Tibial artery (tissue), 4 donors: ENCODE data around the gene KIAA0930.

ENCODE experiments used
- DNase-seq, 2 donors: peaks; one replicate each; pipeline ENCODE4 v3.0.0-alpha.2; 2019
- H3K27ac ChIP-seq, 2 donors: fragments of 200-600 bp; sonication (generic) in 1 of 2; 1 replicate in 1 of 2; 2 replicates in 1 of 2; pipeline ENCODE4 v1.5.1; 2018 to 2019; ENCODE audit warnings: mild to moderate bottlenecking in 1 of 2
- H3K27me3 ChIP-seq, 2 donors: fragments of 200-600 bp; sonication (generic) in 1 of 2; one replicate each; pipeline versions ENCODE4 v1.5.1 to v1.6.0; 2016 to 2019
- H3K36me3 ChIP-seq, 3 donors: fragments of 200-600 bp; sonication (generic) in 2 of 3; one replicate each; pipeline ENCODE4 v1.5.1; 2016 to 2019; ENCODE audit warnings: mild to moderate bottlenecking in 2 of 3
- H3K4me1 ChIP-seq, 4 donors: fragments of 200-600 bp; sonication (generic) in 2 of 4; 1 replicate in 3 of 4; 2 replicates in 1 of 4; pipeline ENCODE4 v1.5.1; 2016 to 2019
- H3K4me3 ChIP-seq, 2 donors: fragments of 200-600 bp; sonication (generic) in 1 of 2; 1 replicate in 1 of 2; 2 replicates in 1 of 2; pipeline ENCODE4 v1.5.1; 2018 to 2019; ENCODE audit warnings: mild to moderate bottlenecking in 2 of 2
- H3K9me3 ChIP-seq, 3 donors: fragments of 200-600 bp; sonication (generic) in 1 of 3; one replicate each; pipeline ENCODE4 v1.5.1; 2016 to 2019
- CTCF ChIP-seq, 2 experiments: fragments of 200-600 bp in 1 of 2; fragments of 450-650 bp in 1 of 2; IDR thresholded peaks; one replicate each; pipeline ENCODE4 v1.5.1; 2017 to 2019; ENCODE audit warnings: antibody characterized with exemption in 2 of 2, mild to moderate bottlenecking in 1 of 2, moderate library complexity in 1 of 2
- intact Hi-C: fragments of 100-400 bp; cut with DNase I; formaldehyde crosslinking; loops from one replicate; pipeline ENCODE4 v1.15.0; 2023; ENCODE audit warnings: low total_unique reads

The KIAA0930 gene

GRCh38 chr22:45224988-45225731 lies 15.5 kb downstream of the KIAA0930 start:
- H3K4me3 ChIP-seq: no peak overlapping the region
- H3K9me3 ChIP-seq: no peaks in the 10 kb centered on the region
- H3K36me3 ChIP-seq: no peaks in the 10 kb centered on the region
- no peak overlapping the region for H3K27ac ChIP-seq
- no peak for TF ChIP-seq CTCF (IDR thresholded peaks at IDR 0.05)
- intact Hi-C loops: no loop called here
- no peak for DNase-seq
- H3K27me3 ChIP-seq: no peaks in the 10 kb centered on the region
- H3K4me1 ChIP-seq: peaks cover 0 to 32% (median 3%) of the 10 kb centered on the region in 4 donors

GRCh38 chr22:45224331-45224730 lies 16.4 kb downstream of the KIAA0930 start:
- no peak overlapping the region for H3K27ac ChIP-seq
- intact Hi-C loops: no loop called here
- peaks cover 0 to 32% (median 3%) of the 10 kb centered on the region in 4 donors for H3K4me1 ChIP-seq
- no peaks in the 10 kb centered on the region for H3K36me3 ChIP-seq
- no peaks in the 10 kb centered on the region for H3K27me3 ChIP-seq
- no peak for TF ChIP-seq CTCF (IDR thresholded peaks at IDR 0.05)
- no peak for DNase-seq
- H3K4me3 ChIP-seq: no peak overlapping the region
- no peaks in the 10 kb centered on the region for H3K9me3 ChIP-seq

- H3K9me3 ChIP-seq: no peaks in the 10 kb centered on the region
- H3K4me3 ChIP-seq: no peak overlapping the region
- H3K36me3 ChIP-seq: no peaks in the 10 kb centered on the region
- H3K4me1 ChIP-seq: peaks cover 0 to 32% (median 3%) of the 10 kb centered on the region in 4 donors
- H3K27me3 ChIP-seq: no peaks in the 10 kb centered on the region
- no peak for TF ChIP-seq CTCF (IDR thresholded peaks at IDR 0.05)
- intact Hi-C loops: no loop called here
- no peak for DNase-seq
- no peak overlapping the region for H3K27ac ChIP-seq
Observed at GRCh38 chr22:45223304-45224117, 17.2 kb downstream of the KIAA0930 start.

- no peak for DNase-seq
- H3K27me3 ChIP-seq: no peaks in the 10 kb centered on the region
- H3K27ac ChIP-seq: no peak overlapping the region
- peaks cover 0 to 14% (median under 1%) of the 10 kb centered on the region in 4 donors for H3K4me1 ChIP-seq
- no peak for TF ChIP-seq CTCF (IDR thresholded peaks at IDR 0.05)
- H3K4me3 ChIP-seq: no peak overlapping the region
- H3K9me3 ChIP-seq: no peaks in the 10 kb centered on the region
- intact Hi-C loops: no loop called here
- H3K36me3 ChIP-seq: no peaks in the 10 kb centered on the region
Observed at GRCh38 chr22:45221201-45221600, 19.5 kb downstream of the KIAA0930 start.

- TF ChIP-seq CTCF (IDR thresholded peaks at IDR 0.05): no peak
- H3K36me3 ChIP-seq: no peaks in the 10 kb centered on the region
- H3K9me3 ChIP-seq: no peaks in the 10 kb centered on the region
- no peaks in the 10 kb centered on the region for H3K27me3 ChIP-seq
- DNase-seq: no peak
- no peaks in the 10 kb centered on the region for H3K4me1 ChIP-seq
- no peak overlapping the region for H3K27ac ChIP-seq
- intact Hi-C loops: no loop called here
- H3K4me3 ChIP-seq: no peak overlapping the region
Observed at GRCh38 chr22:45218976-45219375, 21.7 kb downstream of the KIAA0930 start.
